GM10266 (cell line): ENCODE measurements around the gene GNB1L.

ENCODE experiments used
- DNase-seq: peaks from one replicate; pipeline ENCODE4 v3.0.0; 2012; ENCODE audit errors: extremely low spot score
- CTCF ChIP-seq: IDR thresholded peaks from 2 replicates; pipeline ENCODE4 v1.5.1; 2012; ENCODE audit warnings: mild to moderate bottlenecking, low read depth; ENCODE audit not compliant: control insufficient read depth, insufficient read depth; ENCODE audit errors: missing control alignments

The GNB1L gene

DNA sequence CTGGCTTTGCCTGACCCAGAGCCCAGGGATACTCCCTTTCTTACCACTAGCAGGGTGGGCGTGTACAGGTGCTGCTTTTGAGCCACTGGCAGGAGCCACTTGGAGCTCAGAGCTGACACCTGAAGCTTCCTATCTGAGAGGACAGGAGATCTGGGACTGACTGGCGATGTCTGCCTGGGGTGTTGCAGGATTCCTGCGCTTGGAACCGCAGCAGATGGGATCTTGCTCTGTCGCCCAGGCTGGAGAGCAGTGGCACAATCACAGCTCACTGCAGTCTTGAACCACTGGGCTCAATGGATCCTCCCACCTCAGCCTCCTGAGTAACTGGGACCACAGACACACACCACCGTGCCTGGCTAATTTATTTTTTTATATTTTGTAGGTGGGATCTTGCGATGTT, 113.6 kb downstream of the GNB1L start:
- no peak for DNase-seq
- no peak for TF ChIP-seq CTCF

DNA sequence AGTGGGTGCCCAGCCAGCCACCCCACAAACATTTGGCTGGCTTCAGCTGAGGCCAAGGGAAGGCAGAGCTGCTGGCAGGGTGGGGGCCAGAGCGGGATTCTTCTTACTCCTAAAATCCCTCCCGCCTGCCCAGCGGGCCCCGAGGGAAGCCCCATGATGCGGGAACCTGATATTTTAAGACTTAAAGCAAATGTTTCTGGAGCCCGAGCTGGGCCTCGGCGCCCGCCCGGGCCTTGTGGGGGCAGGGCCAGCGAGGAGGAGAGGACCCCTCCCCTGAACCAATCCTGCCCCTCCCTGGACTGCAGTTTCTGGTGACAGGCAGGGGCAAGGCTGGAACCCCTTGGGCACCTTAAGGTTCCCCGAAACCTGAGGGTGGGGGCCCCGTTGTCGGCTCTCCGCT, 114.1 kb downstream of the GNB1L start:
- no peak for TF ChIP-seq CTCF
- no peak for DNase-seq

GRCh38 chr22:19739911-19740449, 114.7 kb downstream of the GNB1L start:
- no peak for DNase-seq
- TF ChIP-seq CTCF, result no peak

GRCh38 chr22:19739448-19739895, 115.2 kb downstream of the GNB1L start:
- TF ChIP-seq CTCF, result no peak
- DNase-seq, result no peak

- no peak for DNase-seq
- TF ChIP-seq CTCF, result no peak
Observed at GRCh38 chr22:19738664-19739447, 115.8 kb downstream of the GNB1L start.

DNA sequence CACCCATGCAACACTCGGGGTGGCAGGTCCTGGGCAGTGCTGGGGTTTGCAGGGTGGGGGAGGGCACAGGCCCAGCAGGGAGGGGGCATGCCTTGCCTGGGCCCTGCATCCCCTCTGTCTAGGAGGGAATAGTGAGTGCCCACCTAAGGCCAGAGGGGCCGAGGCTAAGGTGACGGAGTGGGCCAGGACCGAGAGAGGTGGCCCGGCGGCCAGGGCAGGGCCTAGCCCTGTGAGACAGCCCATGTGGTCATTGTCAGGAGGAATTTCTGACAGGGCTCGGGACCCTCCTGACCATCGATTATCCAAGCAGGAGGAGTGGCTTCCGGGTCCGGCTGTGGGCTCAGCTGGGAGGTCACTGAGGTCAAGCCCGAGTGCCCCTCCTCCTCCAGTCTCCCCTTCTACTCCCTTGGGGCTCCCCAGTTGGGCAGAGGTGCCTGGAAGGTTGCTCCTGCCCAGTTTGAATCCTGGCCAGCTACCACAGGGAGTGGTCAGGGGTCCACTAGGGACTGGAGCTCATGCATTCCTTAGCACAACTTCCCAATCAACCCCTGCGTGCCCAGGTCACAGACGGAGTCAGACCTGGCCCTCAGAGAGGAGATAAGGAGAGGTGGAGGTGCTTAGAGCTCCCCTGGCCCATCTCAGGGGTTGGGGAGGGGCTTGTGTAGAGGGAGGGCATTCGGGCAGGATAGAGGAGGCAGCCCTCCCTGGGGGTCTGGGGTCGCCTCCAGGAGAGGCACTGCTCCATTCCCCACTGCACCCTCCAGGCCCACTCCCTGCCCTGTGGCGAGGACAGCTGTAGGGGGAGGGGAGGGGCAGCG, 116.6 kb downstream of the GNB1L start:
- no peak for TF ChIP-seq CTCF
- no peak for DNase-seq
